ENCODE measurements around the gene ALDH9A1.

DNA sequence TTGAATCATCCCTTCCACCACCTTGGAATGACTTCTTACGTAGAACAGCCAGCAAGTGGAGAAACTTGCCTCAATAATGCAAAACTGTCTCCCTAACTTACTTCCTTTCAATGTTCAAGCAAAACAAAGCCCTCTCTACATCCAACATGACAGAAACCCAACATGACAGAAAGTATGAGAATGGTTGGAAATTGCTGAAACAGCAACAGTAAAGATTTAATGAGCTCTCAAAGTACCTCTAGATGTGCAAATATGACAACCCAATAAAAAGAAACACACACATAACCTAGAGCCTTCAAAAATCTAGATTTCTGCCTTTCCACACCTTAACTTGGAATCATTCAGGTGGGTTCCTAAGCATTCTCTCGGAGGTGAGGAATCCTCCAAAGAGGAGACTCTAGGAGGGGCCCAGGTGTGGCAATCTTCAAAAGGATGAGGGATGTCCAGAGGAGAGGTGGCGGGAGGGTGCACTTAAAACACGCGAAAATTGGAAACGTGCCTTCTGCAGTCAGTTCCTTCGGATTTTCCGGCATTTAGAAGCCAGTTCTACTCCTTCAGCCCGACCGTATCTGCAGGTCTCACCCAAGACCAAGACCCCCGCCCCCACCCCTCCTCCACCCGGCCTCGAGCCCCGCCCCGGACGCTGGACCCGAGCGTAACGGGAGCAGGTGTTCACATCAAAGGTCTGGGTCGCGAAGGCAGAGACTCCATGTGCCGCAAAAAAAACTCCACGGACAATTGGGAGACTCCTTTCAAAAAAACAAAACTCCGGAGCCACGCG is 68.3 kb downstream of the ALDH9A1 start:
- TF ChIP-seq, protein P1, sequence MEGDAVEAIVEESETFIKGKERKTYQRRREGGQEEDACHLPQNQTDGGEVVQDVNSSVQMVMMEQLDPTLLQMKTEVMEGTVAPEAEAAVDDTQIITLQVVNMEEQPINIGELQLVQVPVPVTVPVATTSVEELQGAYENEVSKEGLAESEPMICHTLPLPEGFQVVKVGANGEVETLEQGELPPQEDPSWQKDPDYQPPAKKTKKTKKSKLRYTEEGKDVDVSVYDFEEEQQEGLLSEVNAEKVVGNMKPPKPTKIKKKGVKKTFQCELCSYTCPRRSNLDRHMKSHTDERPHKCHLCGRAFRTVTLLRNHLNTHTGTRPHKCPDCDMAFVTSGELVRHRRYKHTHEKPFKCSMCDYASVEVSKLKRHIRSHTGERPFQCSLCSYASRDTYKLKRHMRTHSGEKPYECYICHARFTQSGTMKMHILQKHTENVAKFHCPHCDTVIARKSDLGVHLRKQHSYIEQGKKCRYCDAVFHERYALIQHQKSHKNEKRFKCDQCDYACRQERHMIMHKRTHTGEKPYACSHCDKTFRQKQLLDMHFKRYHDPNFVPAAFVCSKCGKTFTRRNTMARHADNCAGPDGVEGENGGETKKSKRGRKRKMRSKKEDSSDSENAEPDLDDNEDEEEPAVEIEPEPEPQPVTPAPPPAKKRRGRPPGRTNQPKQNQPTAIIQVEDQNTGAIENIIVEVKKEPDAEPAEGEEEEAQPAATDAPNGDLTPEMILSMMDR (IDR thresholded peaks at IDR 0.05), result no peak
- TF ChIP-seq EP300 (IDR thresholded peaks at IDR 0.05), result no peak

All from esophagus muscularis mucosa (tissue), 3 donors.